ENCODE measurements around the gene SGMS1. TPM values are rescaled to one million over a fixed set of nuclear protein-coding genes. Genes with fewer than 3 reads are reported as not detected.

The SGMS1 gene
- total and polyA plus RNA-seq, 2 donors (not counting 1 experiment from before 2014, with no cell fraction given): 10.0 to 43.5 TPM

DNA sequence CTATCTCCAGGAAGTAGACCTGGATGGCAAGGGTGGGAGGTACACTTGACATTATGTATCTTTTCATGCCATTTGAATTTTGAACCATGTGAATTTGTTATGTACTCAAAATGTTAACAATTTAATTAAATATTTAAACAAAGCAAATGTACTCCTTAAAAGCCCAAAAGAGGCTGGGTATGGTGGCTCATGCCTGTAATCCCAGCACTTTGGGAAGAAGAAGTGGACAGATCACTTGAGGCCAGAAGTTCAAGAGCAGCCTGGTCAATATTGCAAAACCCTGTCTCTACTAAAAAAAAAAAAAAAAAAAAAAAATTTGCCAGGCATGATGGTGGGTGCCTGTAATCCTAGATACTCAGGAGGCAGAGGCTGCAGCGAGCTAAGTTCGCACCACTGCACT lies 235.6 kb downstream of the SGMS1 start:
- intact Hi-C loops (cut with micrococcal nuclease): no loop called here

DNA sequence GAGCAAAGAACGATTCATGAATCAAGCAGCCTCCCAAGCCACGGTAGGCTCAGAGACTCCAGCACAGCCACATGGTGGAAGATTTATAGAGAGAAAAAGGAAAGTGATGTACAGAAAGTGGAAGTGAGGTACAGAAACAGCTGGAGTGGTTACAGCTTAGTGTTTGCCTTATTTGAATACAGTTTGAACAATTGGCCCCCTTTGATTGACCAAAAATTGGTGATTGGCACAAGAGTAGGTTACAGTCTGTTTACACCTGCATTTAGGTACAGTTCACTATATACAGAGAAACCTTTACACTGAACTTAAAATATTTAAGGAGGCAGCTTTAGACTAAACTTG lies 236.1 kb downstream of the SGMS1 start:
- Mint-ChIP-seq H3K4me3 (peak overlapping the region; percentile 14), H3K9me3 (ENCODE audit: insufficient read depth) (no peaks in the 10 kb centered on the region), H3K27ac (peak overlapping the region; percentile 12), H3K27me3 (no peaks in the 10 kb centered on the region), H3K4me1 (peaks cover 58% of the 10 kb centered on the region)
- Histone ChIP-seq H3K4me3 (ENCODE audit: control extremely low read depth in 1 of 5, extremely low read depth in 1 of 5, insufficient read depth in 1 of 5, low read depth in 2 of 5, low read length in 4 of 5) (no peak overlapping the region), H3K9ac (ENCODE audit: low read length) (no peak overlapping the region), H2AFZ (ENCODE audit: insufficient read depth, low read depth, low read length, poor library complexity, severe bottlenecking) (no peak overlapping the region), H3K36me3 (replicated peaks in 1 of 2; ENCODE audit: control extremely low read depth in 1 of 2, control insufficient read depth in 1 of 2, extremely low read depth in 1 of 2, insufficient read depth in 2 of 2, low read length in 1 of 2) (no peaks in the 10 kb centered on the region), H3K27ac (ENCODE audit: low read length in 2 of 2) (peak overlapping the region in 1 of 2 donors; percentile 30), H3K4me2 (replicated peaks; ENCODE audit: low read depth, low read length, poor library complexity, severe bottlenecking) (peak overlapping the region; percentile 34), H3K4me1 (ENCODE audit: control insufficient read depth in 2 of 2, insufficient read depth in 2 of 2, low read length in 2 of 2) (peaks cover 20 to 25% of the 10 kb centered on the region in 2 donors), H3K79me2 (ENCODE audit: control insufficient read depth, insufficient read depth, low read length) (peaks cover 25% of the 10 kb centered on the region), H4K20me1 (ENCODE audit: control insufficient read depth, insufficient read depth, low read length, poor library complexity, severe bottlenecking) (peaks cover 3% of the 10 kb centered on the region), H3K9me3 (ENCODE audit: control extremely low read depth in 1 of 3, control insufficient read depth in 2 of 3, insufficient read depth in 1 of 3, low read length in 2 of 3) (no peaks in the 10 kb centered on the region), H3K27me3 (replicated peaks in 1 of 4; ENCODE audit: control extremely low read depth in 1 of 4, control insufficient read depth in 3 of 4, insufficient read depth in 4 of 4, low read length in 3 of 4) (no peaks in the 10 kb centered on the region)
- ATAC-seq (ENCODE audit: low read depth): no peak
- WGBS (ENCODE audit: insufficient coverage): 14% methylated on average over 1 of the region's 2 CpGs
- peak; percentile 25 for DNase-seq
- TF ChIP-seq, protein P1, sequence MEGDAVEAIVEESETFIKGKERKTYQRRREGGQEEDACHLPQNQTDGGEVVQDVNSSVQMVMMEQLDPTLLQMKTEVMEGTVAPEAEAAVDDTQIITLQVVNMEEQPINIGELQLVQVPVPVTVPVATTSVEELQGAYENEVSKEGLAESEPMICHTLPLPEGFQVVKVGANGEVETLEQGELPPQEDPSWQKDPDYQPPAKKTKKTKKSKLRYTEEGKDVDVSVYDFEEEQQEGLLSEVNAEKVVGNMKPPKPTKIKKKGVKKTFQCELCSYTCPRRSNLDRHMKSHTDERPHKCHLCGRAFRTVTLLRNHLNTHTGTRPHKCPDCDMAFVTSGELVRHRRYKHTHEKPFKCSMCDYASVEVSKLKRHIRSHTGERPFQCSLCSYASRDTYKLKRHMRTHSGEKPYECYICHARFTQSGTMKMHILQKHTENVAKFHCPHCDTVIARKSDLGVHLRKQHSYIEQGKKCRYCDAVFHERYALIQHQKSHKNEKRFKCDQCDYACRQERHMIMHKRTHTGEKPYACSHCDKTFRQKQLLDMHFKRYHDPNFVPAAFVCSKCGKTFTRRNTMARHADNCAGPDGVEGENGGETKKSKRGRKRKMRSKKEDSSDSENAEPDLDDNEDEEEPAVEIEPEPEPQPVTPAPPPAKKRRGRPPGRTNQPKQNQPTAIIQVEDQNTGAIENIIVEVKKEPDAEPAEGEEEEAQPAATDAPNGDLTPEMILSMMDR (IDR thresholded peaks at IDR 0.05): no peak
- TF ChIP-seq EZH2 (IDR thresholded peaks at IDR 0.05; ENCODE audit: borderline replicate concordance, insufficient read depth, low read depth, low read length, poor library complexity, severe bottlenecking): no peak
- intact Hi-C loops (cut with micrococcal nuclease): no loop called here
- ChIA-PET CTCF (no interaction called here), POLR2A (no interaction called here)

More for the DNA sequence above, 235.6 kb downstream of the SGMS1 start:
- POLR2A ChIA-PET: no interaction called here
- no peaks in the 10 kb centered on the region for H3K9me3 ChIP-seq (ENCODE audit: control extremely low read depth in 1 of 3, control insufficient read depth in 2 of 3, insufficient read depth in 1 of 3, low read length in 2 of 3)
- peaks cover 55% of the 10 kb centered on the region for H3K4me1 Mint-ChIP-seq
- ATAC-seq (ENCODE audit: low read depth) (no peak), DNase-seq (no peak)
- H3K4me3 Mint-ChIP-seq: no peak overlapping the region
- H3K79me2 ChIP-seq (ENCODE audit: control insufficient read depth, insufficient read depth, low read length): peaks cover 24% of the 10 kb centered on the region
- no peaks in the 10 kb centered on the region for H3K9me3 Mint-ChIP-seq (ENCODE audit: insufficient read depth)
- H3K27ac Mint-ChIP-seq: no peak overlapping the region
- H3K4me1 ChIP-seq (ENCODE audit: control insufficient read depth in 2 of 2, insufficient read depth in 2 of 2, low read length in 2 of 2): peaks cover 20 to 25% of the 10 kb centered on the region in 2 donors
- WGBS (ENCODE audit: insufficient coverage): no CpG with 5 or more reads among the region's 2 CpGs
- CTCF ChIA-PET: interaction anchor here (0.6 kb wide), 1 partner anchor 114 kb away, joined by 3 read pairs; no protein-coding TSS in a partner anchor
- H2AFZ ChIP-seq (ENCODE audit: insufficient read depth, low read depth, low read length, poor library complexity, severe bottlenecking): no peak overlapping the region
- peak overlapping the region; percentile 34 for H3K4me2 ChIP-seq (replicated peaks; ENCODE audit: low read depth, low read length, poor library complexity, severe bottlenecking)
- H3K27me3 Mint-ChIP-seq: no peaks in the 10 kb centered on the region
- H3K36me3 ChIP-seq (replicated peaks in 1 of 2; ENCODE audit: control extremely low read depth in 1 of 2, control insufficient read depth in 1 of 2, extremely low read depth in 1 of 2, insufficient read depth in 2 of 2, low read length in 1 of 2): no peaks in the 10 kb centered on the region
- H3K27ac ChIP-seq (ENCODE audit: low read length in 2 of 2): peak overlapping the region in 1 of 2 donors; percentile 30
- H3K4me3 ChIP-seq (ENCODE audit: control extremely low read depth in 1 of 5, extremely low read depth in 1 of 5, insufficient read depth in 1 of 5, low read depth in 2 of 5, low read length in 4 of 5): no peak overlapping the region
- peaks cover 3% of the 10 kb centered on the region for H4K20me1 ChIP-seq (ENCODE audit: control insufficient read depth, insufficient read depth, low read length, poor library complexity, severe bottlenecking)
- TF ChIP-seq EZH2 (IDR thresholded peaks at IDR 0.05; ENCODE audit: borderline replicate concordance, insufficient read depth, low read depth, low read length, poor library complexity, severe bottlenecking): no peak
- TF ChIP-seq, protein P1 (IDR thresholded peaks at IDR 0.05): no peak
- H3K27me3 ChIP-seq (replicated peaks in 1 of 4; ENCODE audit: control extremely low read depth in 1 of 4, control insufficient read depth in 3 of 4, insufficient read depth in 4 of 4, low read length in 3 of 4): no peaks in the 10 kb centered on the region
- no peak overlapping the region for H3K9ac ChIP-seq (ENCODE audit: low read length)
